NCI-H1694 treated with DMSO at 0.1 percent for 48 hours (cell line): ENCODE results near the gene CCDC136.

ENCODE experiments used
- DNase-seq: peaks from one replicate; lab custom pipeline; 2025; lab: John Stamatoyannopoulos, UW

CCDC136 gene

DNA sequence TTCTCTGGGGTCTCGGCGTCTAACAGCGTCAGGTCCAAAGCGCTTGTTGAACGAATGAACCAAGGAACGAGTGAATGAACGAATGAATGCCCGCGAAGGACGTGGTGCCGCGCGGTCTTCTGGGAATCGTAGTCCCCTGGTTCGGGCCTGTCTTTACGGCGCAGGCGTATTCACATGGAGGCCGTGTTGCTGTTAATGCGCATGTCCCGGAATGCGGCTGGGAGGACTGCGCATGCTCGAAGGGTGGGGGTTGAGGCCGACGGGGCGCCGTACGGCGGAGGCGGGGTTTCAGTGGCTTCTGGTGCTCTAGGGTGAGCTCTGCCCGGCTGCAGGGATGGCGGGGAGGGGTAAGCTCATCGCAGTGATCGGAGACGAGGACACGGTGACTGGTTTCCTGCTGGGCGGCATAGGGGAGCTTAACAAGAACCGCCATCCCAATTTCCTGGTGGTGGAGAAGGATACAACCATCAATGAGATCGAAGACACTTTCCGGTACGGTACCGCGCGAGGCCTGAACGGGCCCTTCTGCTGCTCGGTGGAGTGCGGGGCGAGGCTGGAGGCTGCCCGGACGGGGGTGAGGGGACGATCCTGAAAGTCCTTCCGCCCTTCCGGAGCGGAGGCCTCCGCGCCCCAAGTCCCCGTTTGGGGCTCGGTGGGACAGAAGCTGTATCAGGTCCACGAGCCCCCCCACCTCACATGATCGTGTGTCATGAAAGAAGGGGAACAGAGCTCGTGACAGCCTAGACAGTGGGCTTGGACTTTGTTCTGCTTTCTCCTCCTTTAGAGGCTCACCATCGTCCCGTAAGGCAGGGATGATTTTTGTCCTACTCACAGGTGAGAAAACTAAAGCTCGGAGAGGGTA lies 71.0 kb downstream of the CCDC136 start, which contains the start of gene ATP6V1F:
TSS of gene ATP6V1F (plus strand) at position 286 of the 862 bp plus-strand sequence. CDS start at position 335, 49 bp downstream.
- peak; percentile 98 for DNase-seq

DNA sequence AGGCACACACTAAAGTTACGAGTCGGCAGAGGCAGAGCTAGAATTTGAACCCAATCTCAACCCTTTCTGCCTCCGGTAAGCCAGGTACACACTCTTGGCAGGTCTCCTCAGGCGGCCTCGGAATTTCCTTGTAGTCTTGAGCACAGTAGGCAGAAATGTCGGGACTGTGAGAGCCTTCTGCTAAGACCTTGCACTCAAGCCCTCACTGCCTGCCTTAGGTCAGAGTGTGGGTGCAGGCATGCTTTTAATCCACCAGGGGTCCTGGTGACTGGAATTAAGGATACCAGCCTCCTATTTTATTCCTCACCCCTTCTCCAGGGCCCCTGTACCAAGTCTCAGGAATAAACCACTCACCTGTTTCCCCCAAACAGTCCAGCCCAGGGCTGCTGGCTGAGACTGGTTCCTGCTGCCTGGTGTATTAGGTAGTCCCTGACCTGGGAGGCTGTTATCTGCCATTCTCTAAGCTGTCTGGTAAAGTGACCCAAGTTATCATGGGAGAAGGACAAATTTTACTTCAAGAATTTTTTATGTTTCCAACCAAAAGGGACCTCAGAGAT lies 71.7 kb downstream of the CCDC136 start:
- peak; percentile 66 for DNase-seq

DNA sequence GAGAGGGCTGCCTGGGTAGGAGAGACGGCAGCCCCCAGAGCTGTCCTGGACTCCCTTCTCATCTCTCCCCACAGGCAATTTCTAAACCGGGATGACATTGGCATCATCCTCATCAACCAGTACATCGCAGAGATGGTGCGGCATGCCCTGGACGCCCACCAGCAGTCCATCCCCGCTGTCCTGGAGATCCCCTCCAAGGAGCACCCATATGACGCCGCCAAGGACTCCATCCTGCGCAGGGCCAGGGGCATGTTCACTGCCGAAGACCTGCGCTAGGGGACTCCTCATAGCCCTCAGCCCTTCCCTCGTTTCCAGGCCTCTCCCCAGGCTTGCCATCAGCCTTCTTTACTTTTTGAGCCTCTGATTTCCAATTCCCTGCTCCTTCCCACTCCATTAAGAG lies 73.5 kb downstream of the CCDC136 start:
- no peak for DNase-seq

DNA sequence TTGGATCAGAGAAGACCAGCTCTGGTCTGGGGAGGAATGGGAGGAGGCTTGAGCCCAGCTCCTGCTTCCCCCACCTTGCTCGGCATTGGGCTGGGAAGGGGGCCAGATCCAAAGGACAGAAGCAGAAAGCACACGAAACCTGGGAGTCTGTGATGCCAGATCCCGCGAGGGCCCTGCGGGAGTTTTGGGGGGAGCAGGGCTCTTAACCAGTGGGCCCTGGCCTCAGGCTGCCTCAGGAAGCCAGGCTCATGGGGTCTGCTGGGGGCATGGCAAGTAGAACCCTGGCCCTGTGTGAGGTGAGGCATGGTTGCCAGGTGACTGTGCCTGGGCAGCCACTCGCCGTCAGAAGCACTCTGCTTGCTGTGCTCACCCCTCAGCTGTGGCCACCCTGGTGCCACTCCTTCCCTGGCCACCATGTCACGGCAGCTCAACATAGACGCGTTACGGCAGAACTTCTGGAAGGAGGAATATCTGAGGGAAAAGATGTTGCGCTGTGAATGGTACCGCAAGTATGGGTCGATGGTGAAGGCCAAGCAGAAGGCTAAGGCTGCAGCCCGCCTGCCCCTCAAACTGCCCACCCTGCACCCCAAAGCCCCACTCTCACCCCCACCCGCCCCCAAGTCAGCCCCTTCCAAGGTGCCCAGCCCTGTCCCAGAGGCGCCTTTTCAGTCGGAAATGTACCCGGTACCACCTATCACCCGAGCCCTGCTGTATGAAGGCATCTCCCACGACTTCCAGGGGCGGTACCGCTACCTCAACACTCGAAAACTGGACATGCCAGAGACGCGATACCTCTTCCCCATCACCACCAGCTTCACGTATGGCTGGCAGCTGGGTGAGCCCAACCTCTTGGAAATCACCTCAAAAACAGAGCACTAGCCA lies 74.5 kb downstream of the CCDC136 start:
- no peak for DNase-seq

DNA sequence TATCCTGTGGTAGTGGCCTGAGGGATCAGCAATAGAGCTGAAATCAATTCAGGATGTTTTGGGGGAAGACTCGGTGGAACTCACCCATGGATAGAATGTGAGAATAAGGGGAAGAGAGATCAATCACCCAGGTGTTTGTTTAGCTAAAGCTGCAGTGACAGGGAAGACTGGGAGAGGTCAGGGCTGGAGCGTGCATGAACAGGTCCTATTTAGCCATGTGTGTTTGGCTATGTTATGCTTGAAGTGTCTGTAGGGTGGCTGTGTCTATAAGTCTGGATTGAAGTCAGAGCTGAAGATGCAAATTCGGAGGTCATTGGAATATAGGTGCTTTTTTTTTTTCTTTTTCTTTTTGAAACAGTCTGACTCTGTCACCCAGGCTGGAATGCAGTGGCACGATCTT lies 75.5 kb downstream of the CCDC136 start:
- no peak for DNase-seq

DNA sequence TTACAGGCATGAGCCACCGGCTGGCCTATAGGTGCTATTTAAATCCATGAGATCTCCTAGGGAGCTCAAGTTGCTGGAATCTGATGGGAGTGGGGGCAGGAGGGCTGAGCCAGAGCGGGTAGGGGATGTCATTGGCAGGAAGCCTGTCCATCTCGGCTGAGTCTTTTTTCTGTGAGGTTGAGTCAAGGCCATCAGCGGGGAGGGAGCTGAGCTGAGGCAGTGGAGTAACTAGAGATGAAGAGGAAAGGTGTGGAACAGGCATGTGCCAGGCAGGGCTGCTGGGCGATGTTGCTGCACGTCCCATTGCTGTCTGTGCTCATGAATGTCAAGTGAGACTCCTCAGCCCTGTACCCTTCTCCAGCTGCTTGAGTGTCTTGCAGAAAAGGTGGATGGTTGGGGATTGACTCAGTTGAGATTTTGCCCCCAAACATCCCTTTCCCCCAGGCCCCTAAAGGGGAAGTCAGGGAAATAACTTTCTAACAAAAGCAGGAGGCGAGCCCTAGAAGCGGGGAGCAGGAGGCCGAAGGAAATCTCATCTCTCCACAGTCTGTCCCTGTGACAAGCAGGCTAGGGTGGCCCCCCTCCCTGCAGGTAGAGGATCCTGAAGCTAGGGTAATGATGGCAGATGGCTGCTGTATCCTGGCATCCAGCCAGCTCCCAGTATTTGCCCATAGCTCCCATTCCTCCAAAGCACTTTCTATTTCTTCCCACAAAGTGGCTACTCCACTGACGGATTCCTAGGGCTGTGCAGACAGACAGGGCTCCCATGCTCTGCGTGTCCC lies 76.3 kb downstream of the CCDC136 start:
- peak; percentile 60 for DNase-seq

DNA sequence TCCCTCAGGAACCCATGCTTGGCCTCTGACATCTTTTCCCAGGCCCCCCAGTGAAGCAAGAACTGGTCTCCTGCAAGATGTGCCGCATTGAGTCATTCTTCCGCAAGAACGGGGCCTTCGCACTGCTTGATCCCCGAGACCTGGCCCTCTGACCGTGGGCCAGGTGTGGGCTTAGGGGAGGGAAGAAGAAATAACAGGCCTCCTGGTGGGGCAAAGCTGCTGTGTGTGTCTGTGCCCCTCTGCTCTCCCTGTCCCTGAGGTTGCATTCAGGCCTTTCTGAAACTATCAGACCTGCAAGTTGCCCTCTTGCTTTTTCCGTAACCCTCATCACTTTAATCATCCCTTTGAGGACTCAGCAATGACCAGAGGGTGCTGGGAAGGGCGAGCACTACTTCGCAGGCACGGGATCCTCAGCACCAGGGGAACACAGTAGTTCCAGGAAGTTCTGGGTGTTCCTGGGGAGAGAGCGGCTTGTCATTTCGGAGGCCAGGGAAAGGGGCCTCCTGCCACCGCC lies 76.9 kb downstream of the CCDC136 start:
- DNase-seq: no peak

DNA sequence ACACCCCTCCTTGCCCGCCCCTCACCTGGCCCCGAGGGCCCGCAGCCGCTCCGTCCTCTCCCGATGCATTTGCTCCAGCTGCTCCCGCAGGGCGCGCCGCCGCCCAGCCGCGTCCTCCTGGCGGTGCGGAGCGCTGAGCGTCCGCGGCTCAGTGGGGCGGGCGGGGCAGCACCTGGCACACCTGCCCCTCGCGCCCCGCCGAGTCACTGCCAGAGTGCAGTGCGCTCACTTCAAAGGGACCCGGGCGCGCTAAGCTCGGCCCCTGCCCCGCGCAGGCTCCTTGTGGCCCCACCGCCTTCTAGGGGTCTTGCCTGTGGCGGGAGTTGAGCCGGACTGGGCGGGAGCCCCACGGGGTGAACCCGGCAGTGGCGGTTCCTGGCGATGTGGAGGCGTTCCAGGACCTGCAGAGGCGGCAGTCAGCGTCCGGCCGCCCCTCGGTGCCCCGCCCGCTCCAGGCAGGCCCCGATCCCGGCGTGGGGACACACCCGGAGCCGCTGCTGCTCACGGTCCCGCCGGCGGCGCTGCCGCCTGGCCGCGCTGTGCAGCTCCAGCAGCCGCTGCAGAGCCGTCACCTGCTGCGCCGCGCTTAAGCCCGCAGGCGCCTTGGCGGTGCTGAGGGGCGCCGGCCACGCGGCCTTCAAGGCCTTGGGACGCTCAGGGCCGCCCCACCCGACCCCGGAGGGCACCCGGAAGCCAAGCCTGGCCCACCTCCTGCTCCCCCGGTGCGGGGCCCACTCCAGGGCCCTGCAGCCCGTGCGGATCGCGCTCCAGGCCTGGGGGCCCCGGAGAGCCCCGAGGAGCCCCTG lies 77.6 kb downstream of the CCDC136 start:
- peak; percentile 14 for DNase-seq

DNA sequence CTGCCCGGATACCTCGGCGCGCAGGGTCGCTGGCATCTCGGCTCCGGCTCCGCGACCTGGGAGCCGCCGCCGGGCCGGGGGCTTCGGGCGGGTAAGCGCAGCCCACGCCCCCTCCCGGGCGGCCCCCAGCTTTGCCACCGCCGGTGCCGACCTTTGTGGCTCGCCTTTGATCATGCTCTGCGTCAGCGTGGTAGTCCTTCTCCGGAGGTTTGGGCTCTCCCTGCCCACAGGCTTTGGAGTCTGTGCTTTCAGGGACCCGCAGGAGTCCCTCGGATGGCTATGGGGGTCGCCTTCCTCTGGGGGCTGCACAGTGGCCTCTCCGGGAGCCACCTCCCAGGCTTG lies 78.1 kb downstream of the CCDC136 start:
- DNase-seq: no peak

DNA sequence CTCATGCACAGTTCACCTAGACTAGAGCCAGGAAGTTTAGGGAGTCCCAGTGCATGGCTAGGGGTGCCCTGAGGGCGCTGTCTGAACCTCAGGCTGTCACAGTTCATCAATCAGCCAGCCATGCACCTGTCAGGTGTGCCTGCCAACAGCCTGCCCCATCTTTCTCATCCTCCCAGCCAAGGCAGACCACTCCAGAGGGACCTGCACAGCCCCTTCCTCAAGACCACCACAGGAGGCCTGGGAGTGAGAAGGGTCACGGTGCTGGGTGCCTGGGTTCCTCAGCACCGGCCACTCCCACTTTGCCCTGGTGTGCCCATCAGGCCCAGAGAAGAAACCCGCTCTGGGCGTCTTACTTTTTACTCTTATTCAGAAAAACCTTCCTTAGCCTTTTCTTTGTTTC lies 79.3 kb downstream of the CCDC136 start:
- DNase-seq: no peak
